ENCODE results near the gene PPP1R9A. TPM values are rescaled to one million over a fixed set of nuclear protein-coding genes. Genes with fewer than 3 reads are reported as not detected.

PPP1R9A gene
- total RNA-seq, 3 donors from 2014 or later, result 7.5 to 34.7 (median 19.3) TPM

DNA sequence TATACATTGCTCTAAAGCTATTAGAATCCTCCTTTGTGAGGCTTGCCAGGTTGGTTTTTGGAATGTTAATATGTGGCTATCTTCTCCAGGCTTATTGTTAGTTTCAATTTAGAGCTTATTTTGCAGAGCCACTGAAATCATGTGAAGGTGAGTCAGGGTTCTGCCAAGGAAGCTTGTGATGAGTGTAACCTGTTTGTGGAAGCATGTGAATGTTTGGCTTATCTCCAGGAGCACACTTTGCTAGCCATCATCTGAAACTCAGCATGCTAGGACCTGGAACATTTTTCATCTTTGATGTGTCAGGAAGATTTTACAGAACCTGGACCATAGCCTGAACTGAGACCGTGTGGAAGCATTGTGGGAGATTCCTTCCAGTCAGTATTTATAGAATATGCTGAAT lies 197.3 kb downstream of the PPP1R9A start:
- intact Hi-C loops (cut with DNase I; ENCODE audit: low total_unique reads), result no loop called here
- no peaks in the 10 kb centered on the region for H3K36me3 ChIP-seq
- H3K27ac ChIP-seq, result peak overlapping the region; percentile 29 to 49
- H3K9me3 ChIP-seq, result no peaks in the 10 kb centered on the region
- TF ChIP-seq POLR2AphosphoS5 (IDR thresholded peaks at IDR 0.05), result no peak
- TF ChIP-seq POLR2A (IDR thresholded peaks at IDR 0.05), result no peak
- TF ChIP-seq, protein P1, sequence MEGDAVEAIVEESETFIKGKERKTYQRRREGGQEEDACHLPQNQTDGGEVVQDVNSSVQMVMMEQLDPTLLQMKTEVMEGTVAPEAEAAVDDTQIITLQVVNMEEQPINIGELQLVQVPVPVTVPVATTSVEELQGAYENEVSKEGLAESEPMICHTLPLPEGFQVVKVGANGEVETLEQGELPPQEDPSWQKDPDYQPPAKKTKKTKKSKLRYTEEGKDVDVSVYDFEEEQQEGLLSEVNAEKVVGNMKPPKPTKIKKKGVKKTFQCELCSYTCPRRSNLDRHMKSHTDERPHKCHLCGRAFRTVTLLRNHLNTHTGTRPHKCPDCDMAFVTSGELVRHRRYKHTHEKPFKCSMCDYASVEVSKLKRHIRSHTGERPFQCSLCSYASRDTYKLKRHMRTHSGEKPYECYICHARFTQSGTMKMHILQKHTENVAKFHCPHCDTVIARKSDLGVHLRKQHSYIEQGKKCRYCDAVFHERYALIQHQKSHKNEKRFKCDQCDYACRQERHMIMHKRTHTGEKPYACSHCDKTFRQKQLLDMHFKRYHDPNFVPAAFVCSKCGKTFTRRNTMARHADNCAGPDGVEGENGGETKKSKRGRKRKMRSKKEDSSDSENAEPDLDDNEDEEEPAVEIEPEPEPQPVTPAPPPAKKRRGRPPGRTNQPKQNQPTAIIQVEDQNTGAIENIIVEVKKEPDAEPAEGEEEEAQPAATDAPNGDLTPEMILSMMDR (IDR thresholded peaks at IDR 0.05), result no peak
- no peak overlapping the region for H3K4me3 ChIP-seq
- H3K27me3 ChIP-seq, result no peaks in the 10 kb centered on the region
- H3K4me1 ChIP-seq, result no peaks in the 10 kb centered on the region
- DNase-seq (ENCODE audit: low spot score in 2 of 2), result peak in 1 of 2 donors; percentile 31

DNA sequence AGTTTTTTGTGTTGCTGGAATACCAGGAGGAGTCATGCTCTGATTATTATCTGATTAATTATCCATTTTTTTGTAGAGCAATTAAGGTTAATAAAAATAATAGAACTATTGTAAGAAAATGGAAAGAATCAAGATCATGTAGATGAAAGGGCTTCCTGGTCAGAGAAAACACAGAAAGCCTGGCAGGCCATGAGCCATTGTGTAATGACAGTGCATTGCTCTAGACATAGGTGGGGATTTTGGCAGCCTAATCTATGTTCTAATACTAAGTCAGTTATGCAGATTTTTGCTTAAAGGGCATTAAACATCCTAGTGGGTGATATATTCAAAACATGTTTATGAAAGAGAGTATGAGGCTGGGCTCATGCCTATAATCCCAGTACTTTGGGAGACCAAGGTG lies 198.2 kb downstream of the PPP1R9A start:
- Histone ChIP-seq H3K27ac (peak overlapping the region in 1 of 2 donors; percentile 48), H3K27me3 (no peaks in the 10 kb centered on the region), H3K4me3 (no peak overlapping the region), H3K4me1 (no peaks in the 10 kb centered on the region), H3K36me3 (no peaks in the 10 kb centered on the region), H3K9me3 (no peaks in the 10 kb centered on the region)
- DNase-seq (ENCODE audit: low spot score in 2 of 2), result no peak
- TF ChIP-seq, protein P1 (IDR thresholded peaks at IDR 0.05), result no peak
- TF ChIP-seq POLR2A (IDR thresholded peaks at IDR 0.05) (no peak), POLR2AphosphoS5 (IDR thresholded peaks at IDR 0.05) (no peak)
- intact Hi-C loops (cut with DNase I; ENCODE audit: low total_unique reads), result no loop called here

DNA sequence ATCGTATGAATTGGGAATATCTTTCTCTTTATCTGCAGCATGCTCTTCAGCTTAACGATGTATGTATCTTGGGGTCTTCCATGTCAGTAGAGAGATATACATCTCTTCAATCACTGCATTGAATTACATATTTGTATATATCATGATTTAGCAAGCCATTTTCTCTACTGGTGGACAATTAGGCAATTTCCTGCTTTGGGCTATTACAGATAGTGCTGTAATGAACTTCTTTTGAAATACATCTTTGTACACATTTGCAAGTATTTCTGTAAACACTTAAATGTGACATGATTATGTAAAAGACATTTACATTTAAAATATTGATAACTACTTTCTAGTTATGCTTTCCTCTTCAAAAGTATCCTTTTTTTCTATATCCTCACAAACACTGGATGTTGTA lies 199.0 kb downstream of the PPP1R9A start:
- H3K27ac ChIP-seq, result no peak overlapping the region
- no peak overlapping the region for H3K4me3 ChIP-seq
- DNase-seq (ENCODE audit: low spot score in 2 of 2), result no peak
- no peaks in the 10 kb centered on the region for H3K27me3 ChIP-seq
- H3K4me1 ChIP-seq, result no peaks in the 10 kb centered on the region
- no peaks in the 10 kb centered on the region for H3K36me3 ChIP-seq
- no peaks in the 10 kb centered on the region for H3K9me3 ChIP-seq
- intact Hi-C loops (cut with DNase I; ENCODE audit: low total_unique reads), result no loop called here
- TF ChIP-seq, protein P1 (IDR thresholded peaks at IDR 0.05), result no peak
- TF ChIP-seq POLR2AphosphoS5 (IDR thresholded peaks at IDR 0.05), result no peak
- TF ChIP-seq POLR2A (IDR thresholded peaks at IDR 0.05), result no peak

DNA sequence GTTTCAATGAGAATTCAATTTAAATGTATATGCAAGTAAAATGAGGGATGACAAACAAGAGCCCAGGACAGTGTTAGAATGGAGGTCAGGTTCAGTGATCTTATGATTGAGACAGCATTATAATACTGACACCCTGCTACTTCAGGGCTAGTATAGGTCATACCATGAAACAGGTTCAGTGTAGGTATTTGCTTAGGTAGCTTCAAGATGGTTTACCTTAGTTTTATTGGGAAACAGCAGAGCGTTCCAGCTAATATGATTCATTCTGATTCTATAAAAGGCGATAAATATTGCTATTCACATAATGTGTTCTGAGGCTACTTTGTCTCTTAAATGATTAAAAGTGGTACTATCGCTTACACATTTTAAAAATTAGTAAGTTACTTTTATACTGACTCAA lies 203.3 kb downstream of the PPP1R9A start:
- no peaks in the 10 kb centered on the region for H3K4me1 ChIP-seq
- no peaks in the 10 kb centered on the region for H3K36me3 ChIP-seq
- DNase-seq (ENCODE audit: low spot score in 2 of 2), result no peak

DNA sequence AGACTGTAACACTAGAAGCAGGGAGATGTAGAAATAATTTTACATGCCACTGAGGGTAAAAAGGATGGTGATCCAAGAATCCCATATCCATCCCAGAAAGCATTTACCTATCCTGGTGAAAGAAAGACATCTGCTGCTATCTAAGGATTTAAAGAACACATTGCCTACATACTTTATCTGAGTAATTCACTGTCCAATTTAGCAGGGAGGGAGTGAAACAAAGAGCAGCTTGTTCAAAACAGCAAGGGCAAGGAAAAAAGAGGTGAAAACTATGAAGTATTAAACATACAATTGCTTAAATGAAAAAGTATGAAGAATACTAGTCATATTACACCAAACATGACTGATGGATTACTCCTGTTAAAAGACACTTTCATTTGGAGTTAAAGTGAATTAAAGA lies 206.2 kb downstream of the PPP1R9A start:
- H3K4me3 ChIP-seq, result no peak overlapping the region
- H3K27me3 ChIP-seq, result no peaks in the 10 kb centered on the region
- H3K4me1 ChIP-seq, result no peaks in the 10 kb centered on the region
- intact Hi-C loops (cut with DNase I; ENCODE audit: low total_unique reads), result no loop called here
- DNase-seq (ENCODE audit: low spot score in 2 of 2), result no peak
- no peaks in the 10 kb centered on the region for H3K9me3 ChIP-seq
- no peaks in the 10 kb centered on the region for H3K36me3 ChIP-seq
- no peak overlapping the region for H3K27ac ChIP-seq
- TF ChIP-seq, protein P1 (IDR thresholded peaks at IDR 0.05), result no peak
- TF ChIP-seq POLR2AphosphoS5 (IDR thresholded peaks at IDR 0.05) (no peak), POLR2A (IDR thresholded peaks at IDR 0.05) (no peak)

More for the DNA sequence above, 203.3 kb downstream of the PPP1R9A start:
- Histone ChIP-seq H3K9me3 (no peaks in the 10 kb centered on the region), H3K27ac (no peak overlapping the region), H3K4me3 (no peak overlapping the region), H3K27me3 (no peaks in the 10 kb centered on the region)
- intact Hi-C loops (cut with DNase I; ENCODE audit: low total_unique reads), result no loop called here
- no peak for TF ChIP-seq POLR2AphosphoS5 (IDR thresholded peaks at IDR 0.05)
- TF ChIP-seq POLR2A (IDR thresholded peaks at IDR 0.05), result no peak
- TF ChIP-seq, protein P1 (IDR thresholded peaks at IDR 0.05), result no peak
